NCI-H2227 (cell line): Measurements from ENCODE around the gene SECTM1.

ENCODE experiments used
- DNase-seq: peaks from one replicate; lab custom pipeline; 2025; ENCODE audit not compliant: unreplicated experiment; lab: John Stamatoyannopoulos, UW

The SECTM1 gene

GRCh38 chr17:82301916-82302567, 31.5 kb downstream of the SECTM1 start:
- DNase-seq, result no peak

GRCh38 chr17:82301300-82301915, 32.2 kb downstream of the SECTM1 start:
- no peak for DNase-seq

GRCh38 chr17:82300707-82301270, 32.8 kb downstream of the SECTM1 start:
- peak; percentile 28 for DNase-seq

- DNase-seq, result no peak
Measured at GRCh38 chr17:82300228-82300627, 33.3 kb downstream of the SECTM1 start.

GRCh38 chr17:82299452-82299851, 34.1 kb downstream of the SECTM1 start:
- DNase-seq, result no peak

GRCh38 chr17:82298538-82299421, 34.8 kb downstream of the SECTM1 start:
- no peak for DNase-seq

GRCh38 chr17:82297714-82298537, 35.6 kb downstream of the SECTM1 start:
- DNase-seq, result no peak

- no peak for DNase-seq
Measured at GRCh38 chr17:82297280-82297713, 36.3 kb downstream of the SECTM1 start.

GRCh38 chr17:82296511-82297279, 36.9 kb downstream of the SECTM1 start:
- DNase-seq, result no peak

GRCh38 chr17:82295472-82295814, 38.1 kb downstream of the SECTM1 start:
- no peak for DNase-seq

- no peak for DNase-seq
Measured at GRCh38 chr17:82294064-82294773, 39.3 kb downstream of the SECTM1 start.

GRCh38 chr17:82292251-82293154, 41.1 kb downstream of the SECTM1 start:
- DNase-seq, result peak; percentile 99

GRCh38 chr17:82291582-82292250, 41.9 kb downstream of the SECTM1 start:
- no peak for DNase-seq

- DNase-seq, result peak; percentile 95
Measured at GRCh38 chr17:82287868-82288801, 45.4 kb downstream of the SECTM1 start.

- DNase-seq, result no peak
Measured at GRCh38 chr17:82287013-82287867, 46.3 kb downstream of the SECTM1 start.

- no peak for DNase-seq
Measured at GRCh38 chr17:82285141-82285540, 48.4 kb downstream of the SECTM1 start.
